ENCODE measurements around the gene TPX2. TPM values are rescaled to one million over a fixed set of nuclear protein-coding genes. Genes with fewer than 3 reads are reported as not detected.

TPX2 gene
- total and polyA plus RNA-seq, 2 donors (not counting 1 experiment from before 2014, with no cell fraction given): 0.30 to 0.31 TPM

GRCh38 chr20:31797364-31797763 is 58.3 kb downstream of the TPX2 start:
- H3K9me3 Mint-ChIP-seq (ENCODE audit: insufficient read depth): no peaks in the 10 kb centered on the region
- Histone ChIP-seq H3K4me2 (replicated peaks; ENCODE audit: low read depth, low read length, poor library complexity, severe bottlenecking) (no peak overlapping the region), H3K9ac (ENCODE audit: low read length) (no peak overlapping the region), H2AFZ (ENCODE audit: insufficient read depth, low read depth, low read length, poor library complexity, severe bottlenecking) (no peak overlapping the region), H3K27me3 (replicated peaks in 1 of 4; ENCODE audit: control extremely low read depth in 1 of 4, control insufficient read depth in 3 of 4, insufficient read depth in 4 of 4, low read length in 3 of 4) (no peaks in the 10 kb centered on the region), H4K20me1 (ENCODE audit: control insufficient read depth, insufficient read depth, low read length, poor library complexity, severe bottlenecking) (no peaks in the 10 kb centered on the region), H3K79me2 (ENCODE audit: control insufficient read depth, insufficient read depth, low read length) (no peaks in the 10 kb centered on the region), H3K9me3 (ENCODE audit: control extremely low read depth in 1 of 3, control insufficient read depth in 2 of 3, insufficient read depth in 1 of 3, low read length in 2 of 3) (no peaks in the 10 kb centered on the region), H3K27ac (ENCODE audit: low read length in 2 of 2) (no peak overlapping the region), H3K4me1 (ENCODE audit: control insufficient read depth in 2 of 2, insufficient read depth in 2 of 2, low read length in 2 of 2) (no peaks in the 10 kb centered on the region), H3K36me3 (replicated peaks in 1 of 2; ENCODE audit: control extremely low read depth in 1 of 2, control insufficient read depth in 1 of 2, extremely low read depth in 1 of 2, insufficient read depth in 2 of 2, low read length in 1 of 2) (peaks cover 0 to 2% of the 10 kb centered on the region in 2 experiments), H3K4me3 (ENCODE audit: control extremely low read depth in 1 of 5, extremely low read depth in 1 of 5, insufficient read depth in 1 of 5, low read depth in 2 of 5, low read length in 4 of 5) (no peak overlapping the region)
- no peaks in the 10 kb centered on the region for H3K27me3 Mint-ChIP-seq
- no peak for ATAC-seq (ENCODE audit: low read depth)
- DNase-seq: no peak
- TF ChIP-seq CTCF (IDR thresholded peaks at IDR 0.05) (no peak), EZH2 (IDR thresholded peaks at IDR 0.05; ENCODE audit: borderline replicate concordance, insufficient read depth, low read depth, low read length, poor library complexity, severe bottlenecking) (no peak)
- POLR2A ChIA-PET: no interaction called here
- CTCF ChIA-PET: no interaction called here
- intact Hi-C loops (cut with micrococcal nuclease): no loop called here
- H3K27ac Mint-ChIP-seq: no peak overlapping the region
- no peak overlapping the region for H3K4me3 Mint-ChIP-seq
- H3K4me1 Mint-ChIP-seq: no peaks in the 10 kb centered on the region
- WGBS (ENCODE audit: insufficient coverage): 100% methylated on average over 1 of the region's 3 CpGs

GRCh38 chr20:31801508-31801907 is 62.4 kb downstream of the TPX2 start:
- no peaks in the 10 kb centered on the region for H3K9me3 ChIP-seq (ENCODE audit: control extremely low read depth in 1 of 3, control insufficient read depth in 2 of 3, insufficient read depth in 1 of 3, low read length in 2 of 3)
- no peak overlapping the region for H3K27ac ChIP-seq (ENCODE audit: low read length in 2 of 2)
- H3K4me1 ChIP-seq (ENCODE audit: control insufficient read depth in 2 of 2, insufficient read depth in 2 of 2, low read length in 2 of 2): peaks cover 7 to 9% of the 10 kb centered on the region in 2 donors
- ChIA-PET POLR2A (no interaction called here), CTCF (no interaction called here)
- H3K27ac Mint-ChIP-seq: no peak overlapping the region
- no peaks in the 10 kb centered on the region for H3K27me3 Mint-ChIP-seq
- H3K9ac ChIP-seq (ENCODE audit: low read length): no peak overlapping the region
- ATAC-seq (ENCODE audit: low read depth) (no peak), DNase-seq (no peak)
- no peaks in the 10 kb centered on the region for H3K27me3 ChIP-seq (replicated peaks in 1 of 4; ENCODE audit: control extremely low read depth in 1 of 4, control insufficient read depth in 3 of 4, insufficient read depth in 4 of 4, low read length in 3 of 4)
- no peaks in the 10 kb centered on the region for H3K9me3 Mint-ChIP-seq (ENCODE audit: insufficient read depth)
- no peaks in the 10 kb centered on the region for H3K36me3 ChIP-seq (replicated peaks in 1 of 2; ENCODE audit: control extremely low read depth in 1 of 2, control insufficient read depth in 1 of 2, extremely low read depth in 1 of 2, insufficient read depth in 2 of 2, low read length in 1 of 2)
- no peak overlapping the region for H3K4me3 Mint-ChIP-seq
- intact Hi-C loops (cut with micrococcal nuclease): no loop called here
- WGBS (ENCODE audit: insufficient coverage): 99% methylated on average over 6 of the region's 7 CpGs
- no peak overlapping the region for H3K4me3 ChIP-seq (ENCODE audit: control extremely low read depth in 1 of 5, extremely low read depth in 1 of 5, insufficient read depth in 1 of 5, low read depth in 2 of 5, low read length in 4 of 5)
- no peaks in the 10 kb centered on the region for H4K20me1 ChIP-seq (ENCODE audit: control insufficient read depth, insufficient read depth, low read length, poor library complexity, severe bottlenecking)
- no peak overlapping the region for H3K4me2 ChIP-seq (replicated peaks; ENCODE audit: low read depth, low read length, poor library complexity, severe bottlenecking)
- no peak for TF ChIP-seq EZH2 (IDR thresholded peaks at IDR 0.05; ENCODE audit: borderline replicate concordance, insufficient read depth, low read depth, low read length, poor library complexity, severe bottlenecking)
- TF ChIP-seq CTCF (IDR thresholded peaks at IDR 0.05): no peak
- H2AFZ ChIP-seq (ENCODE audit: insufficient read depth, low read depth, low read length, poor library complexity, severe bottlenecking): no peak overlapping the region
- peaks cover 11% of the 10 kb centered on the region for H3K4me1 Mint-ChIP-seq
- H3K79me2 ChIP-seq (ENCODE audit: control insufficient read depth, insufficient read depth, low read length): no peaks in the 10 kb centered on the region

Measured in B cell (primary cell).